ENCODE data around the gene APLP2. TPM values are rescaled to one million over a fixed set of nuclear protein-coding genes. Genes with fewer than 3 reads are reported as not detected.

Gene APLP2
- polyA plus RNA-seq, 4 donors: 72.7 to 482 (median 138) TPM

DNA sequence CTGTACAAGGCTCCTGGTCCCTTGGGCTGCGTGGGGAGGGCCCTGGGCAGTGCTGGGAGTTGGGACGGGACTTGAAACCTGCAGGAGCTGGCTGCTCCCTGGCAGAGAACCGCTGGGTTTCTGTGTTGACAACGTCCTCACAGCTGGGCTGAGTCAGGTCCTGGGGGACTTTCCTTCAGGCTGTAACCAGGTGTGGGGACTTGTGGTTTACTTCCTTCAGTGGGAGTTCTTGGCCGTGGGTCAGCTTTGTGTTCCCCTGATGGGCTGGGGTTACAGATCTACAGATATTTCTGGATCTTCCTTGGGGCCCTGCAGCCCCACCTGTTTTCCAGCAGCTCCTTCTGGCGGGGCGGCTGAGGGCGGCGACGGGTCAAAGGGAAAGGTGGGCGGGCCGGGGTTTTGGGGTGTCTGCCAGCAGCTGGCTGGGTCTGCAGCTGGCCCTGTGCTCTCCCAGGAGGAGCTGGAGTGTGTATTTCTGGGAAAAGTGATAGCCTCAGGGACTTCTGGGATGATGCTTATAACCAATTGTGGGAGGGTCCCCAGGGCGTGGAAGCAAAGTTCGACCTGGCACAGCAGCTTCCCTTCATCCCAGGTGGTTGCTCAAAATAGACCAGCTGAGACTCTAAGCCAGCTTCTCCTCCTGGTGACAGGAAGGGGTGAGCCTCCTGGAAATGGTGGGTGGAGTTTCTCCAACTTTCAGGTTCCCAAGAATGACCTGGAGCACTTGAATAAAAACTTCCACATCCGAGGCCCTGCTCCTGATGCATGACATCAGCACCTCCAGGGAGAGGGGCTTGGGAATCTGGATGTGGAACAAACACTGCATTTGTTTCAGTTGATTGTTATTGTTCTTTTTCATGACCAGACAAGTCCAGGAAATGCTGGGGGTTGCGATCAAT, 109.0 kb downstream of the APLP2 start:
- FAIRE-seq: no peak
- Histone ChIP-seq H3K36me3 (ENCODE audit: control insufficient read depth in 3 of 3, insufficient read depth in 2 of 3, low read depth in 1 of 3, low read length in 3 of 3) (peaks cover 0 to 31% (median 0%) of the 10 kb centered on the region in 3 donors), H3K27ac (ENCODE audit: low read depth in 1 of 3, low read length in 2 of 3) (peak overlapping the region; percentile 89 to 98 (median 92)), H3K27me3 (ENCODE audit: control insufficient read depth in 3 of 3, insufficient read depth in 3 of 3, low read length in 3 of 3) (no peaks in the 10 kb centered on the region), H3K4me3 (ENCODE audit: low read depth in 1 of 3, low read length in 3 of 3) (no peak overlapping the region), H3K4me1 (ENCODE audit: control insufficient read depth in 3 of 3, insufficient read depth in 2 of 3, low read depth in 1 of 3, low read length in 2 of 3) (peaks cover 10 to 50% (median 14%) of the 10 kb centered on the region in 3 donors), H3K9me3 (ENCODE audit: control insufficient read depth in 2 of 2, insufficient read depth in 1 of 2, low read depth in 1 of 2, low read length in 1 of 2) (peaks cover 0 to 5% of the 10 kb centered on the region in 2 donors)
- DNase-seq: peak; percentile 56 to 62
- 18 to 44% (median 29%) methylated on average over 15 to 16 of the region's 16 CpGs for WGBS, 3 donors

GRCh38 chr11:130179396-130180306, 110.0 kb downstream of the APLP2 start:
- no peak for FAIRE-seq
- Histone ChIP-seq H3K9me3 (ENCODE audit: control insufficient read depth in 2 of 2, insufficient read depth in 1 of 2, low read depth in 1 of 2, low read length in 1 of 2) (peaks cover 0 to 2% of the 10 kb centered on the region in 2 donors), H3K27ac (ENCODE audit: low read depth in 1 of 3, low read length in 2 of 3) (peak overlapping the region; percentile 89 to 98 (median 92)), H3K27me3 (ENCODE audit: control insufficient read depth in 3 of 3, insufficient read depth in 3 of 3, low read length in 3 of 3) (no peaks in the 10 kb centered on the region), H3K4me3 (ENCODE audit: low read depth in 1 of 3, low read length in 3 of 3) (no peak overlapping the region), H3K36me3 (ENCODE audit: control insufficient read depth in 3 of 3, insufficient read depth in 2 of 3, low read depth in 1 of 3, low read length in 3 of 3) (peaks cover 0 to 26% (median 0%) of the 10 kb centered on the region in 3 donors), H3K4me1 (ENCODE audit: control insufficient read depth in 3 of 3, insufficient read depth in 2 of 3, low read depth in 1 of 3, low read length in 2 of 3) (peaks cover 10 to 54% (median 14%) of the 10 kb centered on the region in 3 donors)
- DNase-seq: peak; percentile 82 to 90
- WGBS, 3 donors: 18 to 58% (median 31%) methylated on average over 21 of the region's 21 CpGs

- H3K27me3 ChIP-seq (ENCODE audit: control insufficient read depth in 3 of 3, insufficient read depth in 3 of 3, low read length in 3 of 3): no peaks in the 10 kb centered on the region
- H3K4me1 ChIP-seq (ENCODE audit: control insufficient read depth in 3 of 3, insufficient read depth in 2 of 3, low read depth in 1 of 3, low read length in 2 of 3): peaks cover 10 to 54% (median 14%) of the 10 kb centered on the region in 3 donors
- peaks cover 0 to 27% (median 0%) of the 10 kb centered on the region in 3 donors for H3K36me3 ChIP-seq (ENCODE audit: control insufficient read depth in 3 of 3, insufficient read depth in 2 of 3, low read depth in 1 of 3, low read length in 3 of 3)
- no peaks in the 10 kb centered on the region for H3K9me3 ChIP-seq (ENCODE audit: control insufficient read depth in 2 of 2, insufficient read depth in 1 of 2, low read depth in 1 of 2, low read length in 1 of 2)
- DNase-seq (peak; percentile 68 to 80), FAIRE-seq (no peak)
- H3K4me3 ChIP-seq (ENCODE audit: low read depth in 1 of 3, low read length in 3 of 3): no peak overlapping the region
- peak overlapping the region; percentile 89 to 98 (median 92) for H3K27ac ChIP-seq (ENCODE audit: low read depth in 1 of 3, low read length in 2 of 3)
- 13 to 47% (median 30%) methylated on average over 4 of the region's 4 CpGs for WGBS, 3 donors
Observed at GRCh38 chr11:130180491-130180890, 110.8 kb downstream of the APLP2 start.

- DNase-seq: no peak
- FAIRE-seq: no peak
- WGBS, 3 donors: 32 to 60% (median 32%) methylated on average over 5 to 8 of the region's 8 CpGs
- Histone ChIP-seq H3K4me3 (ENCODE audit: low read depth in 1 of 3, low read length in 3 of 3) (peak overlapping the region in 1 of 3 donors; percentile 4), H3K27ac (ENCODE audit: low read depth in 1 of 3, low read length in 2 of 3) (peak overlapping the region; percentile 89 to 98 (median 92)), H3K4me1 (ENCODE audit: control insufficient read depth in 3 of 3, insufficient read depth in 2 of 3, low read depth in 1 of 3, low read length in 2 of 3) (peaks cover 10 to 54% (median 14%) of the 10 kb centered on the region in 3 donors), H3K36me3 (ENCODE audit: control insufficient read depth in 3 of 3, insufficient read depth in 2 of 3, low read depth in 1 of 3, low read length in 3 of 3) (peaks cover 0 to 27% (median 0%) of the 10 kb centered on the region in 3 donors), H3K9me3 (ENCODE audit: control insufficient read depth in 2 of 2, insufficient read depth in 1 of 2, low read depth in 1 of 2, low read length in 1 of 2) (no peaks in the 10 kb centered on the region), H3K27me3 (ENCODE audit: control insufficient read depth in 3 of 3, insufficient read depth in 3 of 3, low read length in 3 of 3) (no peaks in the 10 kb centered on the region)
Observed at GRCh38 chr11:130180896-130181294, 111.2 kb downstream of the APLP2 start.

DNA sequence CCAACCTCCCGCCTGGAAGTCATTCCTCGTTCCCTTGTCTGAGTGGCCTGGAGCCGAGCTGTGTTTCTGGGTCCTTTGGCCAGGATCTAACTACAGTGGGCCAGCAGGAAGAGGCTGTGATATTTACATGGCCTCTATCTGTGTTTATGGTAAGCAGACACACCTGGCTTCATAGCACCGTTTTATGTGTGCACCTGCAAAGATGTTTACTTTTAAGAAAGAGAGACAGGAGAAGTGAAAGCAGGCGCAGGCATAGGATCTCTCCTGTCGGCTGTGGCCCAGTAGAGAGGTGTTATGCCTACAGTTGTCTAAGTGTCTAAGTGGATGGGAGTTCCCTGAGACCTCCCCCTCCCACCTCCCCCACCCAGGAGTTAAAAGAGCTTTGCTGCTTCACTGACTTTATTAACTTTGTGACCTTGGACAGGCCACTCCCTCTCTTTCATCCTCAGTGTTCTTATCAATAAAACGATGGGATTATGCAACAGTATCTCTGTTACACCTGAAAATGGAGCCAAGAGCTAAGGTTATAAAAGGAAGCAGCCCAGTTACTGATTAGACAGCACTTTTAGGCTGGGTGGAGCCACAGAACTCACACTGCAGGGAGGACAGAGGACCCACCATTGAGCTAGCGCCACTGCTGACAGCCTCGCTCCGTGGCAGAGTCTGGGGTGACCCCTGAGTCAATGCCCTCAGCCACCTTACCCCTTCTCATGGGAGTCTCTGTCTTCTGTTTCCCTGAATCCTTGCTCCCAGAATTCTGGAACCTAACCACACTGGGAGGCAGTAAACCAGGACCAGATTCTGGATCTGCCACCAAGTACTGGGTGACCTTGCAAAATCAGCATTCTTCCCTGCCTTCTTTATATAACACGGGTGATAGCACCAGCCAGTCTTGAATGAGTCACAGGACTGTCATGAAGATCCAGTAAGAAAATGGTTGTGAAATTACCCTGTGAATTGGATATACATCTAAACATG, 111.9 kb downstream of the APLP2 start:
- WGBS, 3 donors: 8 to 44% (median 23%) methylated on average over 11 of the region's 11 CpGs
- peak overlapping the region; percentile 92 to 98 (median 95) for H3K27ac ChIP-seq (ENCODE audit: low read depth in 1 of 3, low read length in 2 of 3)
- H3K4me3 ChIP-seq (ENCODE audit: low read depth in 1 of 3, low read length in 3 of 3): peak overlapping the region in 1 of 3 donors; percentile 30
- H3K4me1 ChIP-seq (ENCODE audit: control insufficient read depth in 3 of 3, insufficient read depth in 2 of 3, low read depth in 1 of 3, low read length in 2 of 3): peaks cover 10 to 54% (median 14%) of the 10 kb centered on the region in 3 donors
- DNase-seq (peak; percentile 96 to 97), FAIRE-seq (no peak)
- peaks cover 0 to 29% (median 0%) of the 10 kb centered on the region in 3 donors for H3K36me3 ChIP-seq (ENCODE audit: control insufficient read depth in 3 of 3, insufficient read depth in 2 of 3, low read depth in 1 of 3, low read length in 3 of 3)
- H3K27me3 ChIP-seq (ENCODE audit: control insufficient read depth in 3 of 3, insufficient read depth in 3 of 3, low read length in 3 of 3): no peaks in the 10 kb centered on the region
- H3K9me3 ChIP-seq (ENCODE audit: control insufficient read depth in 2 of 2, insufficient read depth in 1 of 2, low read depth in 1 of 2, low read length in 1 of 2): no peaks in the 10 kb centered on the region

DNA sequence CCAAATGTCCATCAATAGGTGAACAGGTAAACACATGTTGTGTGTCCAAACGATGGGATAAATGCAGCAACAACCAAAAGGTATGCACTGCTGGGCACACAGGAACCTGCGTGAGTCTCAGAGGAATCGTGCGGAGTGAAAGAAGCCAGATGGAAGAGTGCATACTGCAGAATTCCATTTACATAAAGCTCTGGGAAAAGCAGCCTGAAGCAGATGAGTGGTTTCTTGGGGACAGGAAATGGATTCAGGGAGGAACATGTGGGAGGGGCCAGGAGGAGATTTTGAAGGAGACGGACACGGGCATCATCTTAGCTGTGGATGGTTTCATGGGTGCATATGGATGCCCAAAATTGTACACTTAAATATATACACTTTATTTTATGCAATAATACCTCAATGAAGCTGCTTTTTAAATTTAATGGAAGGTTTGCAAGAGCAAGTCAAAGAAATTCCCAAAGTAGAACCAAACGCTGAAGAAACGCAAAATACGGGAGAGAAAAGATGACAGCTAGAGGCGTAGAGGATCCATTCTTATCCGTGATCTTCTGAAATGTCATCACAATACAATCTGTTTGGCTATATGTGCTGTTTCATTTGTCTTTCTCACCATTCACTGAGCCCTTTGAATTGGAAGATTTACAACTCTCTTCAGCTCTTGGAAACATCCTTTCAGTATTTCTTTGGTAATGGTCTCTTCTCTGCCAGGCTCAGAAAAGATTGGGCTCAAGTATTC, 114.3 kb downstream of the APLP2 start:
- H3K27me3 ChIP-seq (ENCODE audit: control insufficient read depth in 3 of 3, insufficient read depth in 3 of 3, low read length in 3 of 3): no peaks in the 10 kb centered on the region
- peaks cover 4 to 39% (median 10%) of the 10 kb centered on the region in 3 donors for H3K4me1 ChIP-seq (ENCODE audit: control insufficient read depth in 3 of 3, insufficient read depth in 2 of 3, low read depth in 1 of 3, low read length in 2 of 3)
- H3K4me3 ChIP-seq (ENCODE audit: low read depth in 1 of 3, low read length in 3 of 3): no peak overlapping the region
- 72 to 82% (median 80%) methylated on average over 11 of the region's 11 CpGs for WGBS, 3 donors
- H3K27ac ChIP-seq (ENCODE audit: low read depth in 1 of 3, low read length in 2 of 3): no peak overlapping the region
- H3K9me3 ChIP-seq (ENCODE audit: control insufficient read depth in 2 of 2, insufficient read depth in 1 of 2, low read depth in 1 of 2, low read length in 1 of 2): no peaks in the 10 kb centered on the region
- DNase-seq (no peak), FAIRE-seq (no peak)
- H3K36me3 ChIP-seq (ENCODE audit: control insufficient read depth in 3 of 3, insufficient read depth in 2 of 3, low read depth in 1 of 3, low read length in 3 of 3): peaks cover 0 to 32% (median 3%) of the 10 kb centered on the region in 3 donors

DNA sequence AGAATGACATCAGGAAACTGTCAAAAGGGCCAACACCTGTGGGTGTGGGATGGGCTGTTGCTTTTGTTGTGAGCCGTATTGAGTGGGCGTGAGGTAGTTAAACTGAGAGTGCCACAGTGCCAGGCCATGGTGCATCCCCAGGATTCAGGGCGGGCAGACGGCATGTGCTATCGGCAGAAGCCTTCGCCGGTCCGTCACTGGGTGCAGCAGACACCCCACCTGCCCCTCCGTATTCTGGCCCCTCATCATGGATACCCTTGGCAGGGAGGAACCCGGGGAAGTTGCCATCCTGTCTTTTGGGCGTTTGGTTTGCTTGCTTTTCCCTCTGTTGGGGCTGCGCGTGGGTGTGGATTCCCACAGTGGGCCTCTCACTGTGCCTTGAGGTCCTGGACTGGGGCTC, 117.4 kb downstream of the APLP2 start:
- Histone ChIP-seq H3K4me1 (ENCODE audit: control insufficient read depth in 3 of 3, insufficient read depth in 2 of 3, low read depth in 1 of 3, low read length in 2 of 3) (peaks cover 0 to 31% (median 6%) of the 10 kb centered on the region in 3 donors), H3K9me3 (ENCODE audit: control insufficient read depth in 2 of 2, insufficient read depth in 1 of 2, low read depth in 1 of 2, low read length in 1 of 2) (peaks cover 0 to 3% of the 10 kb centered on the region in 2 donors), H3K4me3 (ENCODE audit: low read depth in 1 of 3, low read length in 3 of 3) (no peak overlapping the region), H3K36me3 (ENCODE audit: control insufficient read depth in 3 of 3, insufficient read depth in 2 of 3, low read depth in 1 of 3, low read length in 3 of 3) (peaks cover 3 to 61% (median 5%) of the 10 kb centered on the region in 3 donors), H3K27ac (ENCODE audit: low read depth in 1 of 3, low read length in 2 of 3) (no peak overlapping the region), H3K27me3 (ENCODE audit: control insufficient read depth in 3 of 3, insufficient read depth in 3 of 3, low read length in 3 of 3) (no peaks in the 10 kb centered on the region)
- no peak for FAIRE-seq
- no peak for DNase-seq
- 78 to 89% (median 84%) methylated on average over 13 of the region's 13 CpGs for WGBS, 3 donors

Measured in small intestine (tissue), 7 donors.